HG03571 (cell line): ENCODE measurements around the gene OR52W1.
"Not testable (repeated sequence)": the region's sequence is repeated elsewhere in the genome, so short reads cannot be mapped to it uniquely, and the experiment has no call there.

Experiments used
- ATAC-seq: cut with Tn5 transposase; IDR thresholded peaks from one replicate; pipeline ENCODE4 v1.9.1; 2021; ENCODE audit not compliant: unreplicated experiment

Gene OR52W1

DNA sequence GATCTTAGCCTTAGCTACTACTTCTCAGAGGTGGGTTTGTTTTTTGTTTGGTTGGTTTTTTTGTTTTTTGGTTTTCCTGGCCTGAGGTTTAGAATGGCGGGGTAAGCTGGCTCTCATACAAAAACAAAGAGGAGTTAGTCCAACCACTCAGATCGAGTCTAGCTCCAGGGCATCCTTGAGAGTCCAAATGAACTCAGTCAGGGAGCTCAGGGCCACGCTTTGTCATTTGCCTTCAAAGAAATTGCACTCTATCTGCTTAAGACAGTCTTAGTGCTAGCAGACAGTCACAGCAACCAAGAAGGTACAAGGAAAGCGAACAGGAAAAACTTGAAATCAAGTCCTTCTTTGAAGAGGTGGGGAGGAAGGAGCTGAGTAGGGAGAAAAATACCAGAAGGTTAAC lies 17.5 kb downstream of the OR52W1 start:
- no peak for ATAC-seq

GRCh38 chr11:6217722-6218121 lies 18.7 kb downstream of the OR52W1 start:
- ATAC-seq = no peak

- ATAC-seq = no peak
Measured at GRCh38 chr11:6219359-6219758, 20.3 kb downstream of the OR52W1 start.

DNA sequence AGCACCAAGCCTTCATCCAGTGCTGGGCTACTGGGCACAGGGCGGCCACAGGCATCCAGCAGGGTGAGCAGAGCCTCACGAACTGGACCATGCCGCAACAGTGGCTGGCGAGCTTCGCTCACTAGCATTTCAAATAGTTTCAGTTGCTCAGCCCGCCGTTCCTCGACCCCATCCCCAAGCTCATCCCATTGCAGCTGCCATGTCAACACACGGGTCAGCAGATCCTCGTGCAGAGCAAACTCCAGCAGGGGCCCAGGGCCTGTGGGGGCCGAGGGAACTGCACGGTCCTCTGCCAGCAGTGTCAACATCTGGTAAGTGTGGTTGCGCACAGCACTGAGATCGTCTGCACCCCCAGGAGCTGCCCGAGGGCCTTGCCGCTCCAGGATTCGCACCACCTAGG lies 24.8 kb downstream of the OR52W1 start:
- ATAC-seq = no peak

DNA sequence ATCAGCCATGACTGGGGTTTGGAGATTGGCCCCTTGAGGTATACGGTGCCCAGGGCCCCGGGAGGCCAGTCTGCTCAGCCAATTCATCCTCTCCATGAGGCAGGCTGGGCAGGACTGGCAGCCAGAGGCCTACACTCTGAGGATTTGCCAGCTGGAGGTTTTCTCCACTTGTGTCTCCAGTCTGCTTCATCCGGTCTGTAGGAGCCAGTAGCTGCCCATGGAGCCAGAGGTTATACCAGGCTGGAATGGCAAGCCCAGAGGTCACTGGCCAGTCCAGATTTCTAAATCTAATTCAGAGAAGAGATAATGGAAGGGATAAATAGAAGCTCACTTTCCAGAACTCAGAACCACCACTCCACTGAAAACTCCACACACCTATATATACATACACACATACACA lies 25.4 kb downstream of the OR52W1 start:
- ATAC-seq = no peak

DNA sequence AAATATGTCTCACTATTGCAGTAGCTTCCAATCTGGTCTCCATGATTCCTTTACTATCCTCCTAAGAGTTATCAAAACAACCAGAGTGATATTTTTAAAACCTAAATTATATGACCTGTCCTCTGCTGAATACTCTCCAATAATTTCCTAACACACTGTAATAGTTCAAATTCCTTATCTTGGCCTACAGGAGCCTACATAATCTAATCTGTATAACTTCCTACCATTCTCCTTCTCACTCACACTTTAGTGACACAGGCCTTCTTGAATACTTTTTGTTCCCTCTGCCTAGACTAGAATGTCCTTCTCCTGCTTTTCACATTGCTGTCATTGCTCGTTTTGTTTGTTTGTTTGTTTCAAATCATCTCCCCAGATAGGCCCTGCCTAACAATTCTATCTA lies 26.0 kb downstream of the OR52W1 start:
- no peak for ATAC-seq

DNA sequence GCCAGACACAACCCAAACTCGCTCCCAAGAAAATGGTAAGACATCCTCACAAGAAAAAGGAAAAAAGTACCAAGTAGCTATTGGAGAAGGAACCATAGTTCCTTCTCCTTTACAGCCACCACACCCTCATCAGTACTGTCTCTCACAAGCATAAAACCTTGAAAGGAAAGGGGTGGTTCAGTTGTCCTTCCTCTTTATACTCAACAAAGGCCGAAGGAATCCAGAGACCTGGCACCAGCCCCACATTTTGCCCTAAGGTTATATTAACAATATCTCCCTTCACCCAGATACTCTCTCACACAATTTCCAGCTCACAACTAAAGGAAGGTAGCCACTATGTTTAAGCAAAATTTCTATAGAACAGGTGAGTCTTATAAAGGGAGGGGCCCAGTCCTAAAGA lies 26.9 kb downstream of the OR52W1 start:
- no peak for ATAC-seq

DNA sequence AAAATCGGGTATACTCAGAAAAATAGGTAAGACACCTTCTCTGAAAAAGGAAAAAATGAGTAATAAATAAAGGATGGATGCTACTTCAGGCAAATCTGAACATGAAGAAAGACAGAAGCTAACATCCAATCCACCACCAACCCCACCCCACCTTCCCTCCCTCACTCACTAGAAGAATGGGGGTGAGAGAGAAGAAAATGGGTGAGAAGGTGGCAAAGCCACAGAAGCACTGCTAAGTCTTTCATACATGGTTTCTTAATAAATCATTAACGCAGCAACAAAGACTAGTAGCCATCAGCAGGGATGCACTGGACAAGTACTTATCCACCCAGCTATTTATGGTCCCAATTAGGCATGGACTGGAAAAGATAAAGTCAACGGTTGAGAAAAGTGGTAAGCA lies 29.5 kb downstream of the OR52W1 start:
- no peak for ATAC-seq

DNA sequence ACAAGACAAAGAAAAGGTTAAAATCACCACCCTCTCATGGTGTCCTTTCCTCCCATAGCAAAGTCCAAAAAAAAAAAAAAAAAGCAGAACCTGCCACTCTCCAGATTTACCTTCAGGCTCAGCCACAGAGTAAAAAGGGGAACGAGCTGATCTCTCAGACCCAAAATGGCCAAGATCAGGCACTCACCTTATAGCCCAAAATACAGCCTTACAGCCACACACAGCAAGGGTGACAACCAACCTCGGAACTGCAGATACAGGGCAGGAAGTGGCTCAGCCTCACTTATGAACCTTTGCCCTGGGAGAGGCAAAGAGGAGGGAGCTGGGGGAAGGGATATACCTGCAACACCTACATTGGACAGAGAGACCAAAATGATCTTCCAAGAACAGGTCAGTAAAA lies 30.9 kb downstream of the OR52W1 start:
- ATAC-seq = no peak

GRCh38 chr11:6232899-6233298 lies 33.9 kb downstream of the OR52W1 start:
- ATAC-seq = no peak

DNA sequence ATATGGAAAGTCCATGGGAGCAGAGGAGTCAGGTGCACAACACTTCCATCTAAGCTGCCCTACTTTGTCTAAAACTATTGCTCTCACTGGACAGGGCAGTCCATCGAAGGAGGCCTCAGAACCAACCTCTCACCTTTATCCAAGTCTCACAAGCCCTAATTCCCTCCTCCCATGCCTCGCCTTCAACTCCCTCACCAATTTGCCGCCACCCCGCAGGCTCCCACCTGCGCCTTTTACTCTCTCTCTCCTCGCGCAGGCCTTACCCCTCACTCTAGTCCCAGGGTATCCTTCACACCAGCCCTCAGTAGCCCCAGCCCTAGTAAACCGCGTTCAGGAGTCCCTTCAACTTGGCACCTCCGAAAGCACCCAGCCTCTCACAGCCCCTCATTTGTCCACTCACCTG lies 35.0 kb downstream of the OR52W1 start:
- ATAC-seq = no peak

DNA sequence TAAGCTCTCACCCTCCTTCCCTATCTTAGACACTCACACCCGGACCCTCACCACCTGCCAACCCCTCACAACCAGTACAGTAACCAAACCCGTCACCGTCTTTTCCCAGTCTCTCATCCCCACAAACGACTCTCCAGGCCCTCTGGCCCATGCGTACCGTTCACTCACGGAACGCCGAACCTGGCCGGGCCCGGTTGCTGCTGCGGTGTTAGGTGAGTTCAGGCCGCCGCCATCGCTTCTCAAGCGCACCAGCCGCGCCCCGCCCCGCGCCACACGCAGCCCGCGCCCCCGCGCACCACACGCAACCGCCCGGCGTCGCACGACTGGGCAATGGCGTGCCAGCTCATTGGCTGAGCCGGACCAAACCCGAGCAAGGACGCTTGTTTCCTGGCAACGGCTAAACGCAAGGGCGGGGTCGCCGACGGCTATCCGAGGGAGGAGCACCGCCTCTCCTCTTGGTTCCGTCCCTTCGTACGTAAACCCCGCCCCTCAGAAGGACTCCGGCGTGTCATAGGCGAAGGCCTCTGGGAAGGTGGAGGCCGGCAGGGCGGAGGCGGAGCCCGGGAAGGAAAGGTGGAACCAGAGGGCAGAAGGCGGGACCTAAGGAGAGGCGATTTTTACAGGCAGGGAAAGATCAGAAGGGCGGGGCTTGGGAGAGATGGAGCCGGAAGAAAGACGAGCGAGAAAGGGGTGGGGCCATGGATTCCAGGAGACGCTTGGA lies 35.5 kb downstream of the OR52W1 start, which contains the start of gene FHIP1B:
Gene FHIP1B, minus strand, starts transcription at position 250 of the 721 bp plus-strand sequence. CDS start 10,120 bp downstream, outside the sequence.
- peak; percentile 96 for ATAC-seq

GRCh38 chr11:6237266-6237665 lies 38.2 kb downstream of the OR52W1 start:
- ATAC-seq = no peak

DNA sequence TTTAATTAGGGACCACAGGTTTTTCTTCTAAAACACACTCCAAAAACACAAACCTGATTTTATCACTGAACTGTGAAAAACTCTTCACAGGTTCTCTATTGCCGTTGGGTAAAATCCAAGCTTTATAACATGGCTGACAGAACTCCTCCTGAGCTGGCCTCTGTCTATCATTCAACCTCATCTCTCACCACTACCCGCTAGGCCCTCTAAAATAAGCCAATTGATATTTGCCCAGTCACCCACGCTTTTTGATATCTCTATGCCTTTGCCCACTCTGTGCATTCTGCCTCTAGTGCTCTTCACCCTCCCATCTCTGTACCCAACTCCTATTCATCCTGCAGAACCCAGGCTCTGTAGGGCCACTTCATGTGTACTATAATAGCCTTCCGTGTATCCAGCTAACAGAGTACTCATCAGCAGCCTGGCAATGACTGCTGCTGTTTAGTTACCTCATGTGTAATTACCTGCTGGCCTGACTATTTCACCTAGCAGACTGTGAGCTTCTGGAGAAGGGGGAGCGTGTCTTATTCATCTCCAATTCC lies 38.8 kb downstream of the OR52W1 start:
- ATAC-seq = no peak

- ATAC-seq = no peak
Measured at GRCh38 chr11:6238902-6239301, 39.9 kb downstream of the OR52W1 start, which contains the start of gene CNGA4. Gene CNGA4, plus strand, starts transcription at chr11:6239089. Its CDS starts 118 bp downstream, at chr11:6239207.

GRCh38 chr11:6240139-6240538 lies 41.1 kb downstream of the OR52W1 start:
- no peak for ATAC-seq

DNA sequence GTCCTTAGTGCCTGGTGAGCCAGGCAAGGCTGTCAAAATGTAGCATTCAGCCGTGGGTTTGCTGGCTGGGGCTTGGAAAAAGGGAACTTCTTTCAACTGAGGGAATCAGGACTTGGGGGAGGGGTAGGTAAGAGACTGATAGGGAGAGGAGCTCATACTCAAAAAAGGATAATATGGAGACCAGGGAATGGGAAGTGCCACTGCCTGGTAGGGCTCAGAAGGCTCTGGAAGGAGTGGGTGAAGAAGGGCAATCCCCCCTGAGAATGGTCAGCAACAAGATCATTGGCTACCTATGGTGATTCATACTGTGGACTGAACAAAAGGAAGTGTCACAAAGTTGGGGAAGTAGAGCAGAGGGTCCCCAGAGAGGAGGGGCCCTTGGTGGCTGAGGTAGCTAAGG lies 41.8 kb downstream of the OR52W1 start:
- ATAC-seq = no peak

- no peak for ATAC-seq
Measured at GRCh38 chr11:6241316-6241715, 42.3 kb downstream of the OR52W1 start.

GRCh38 chr11:6245536-6245935 lies 46.5 kb downstream of the OR52W1 start:
- ATAC-seq = no peak

GRCh38 chr11:6248248-6248647 lies 49.2 kb downstream of the OR52W1 start:
- no peak for ATAC-seq

- ATAC-seq = not testable (repeated sequence)
Measured at GRCh38 chr11:6248897-6249296, 49.9 kb downstream of the OR52W1 start.
